AG09319 (cell line): ENCODE data around the gene MKNK1.

Source experiments
- DNase-seq: peaks from one replicate; pipeline ENCODE4 v3.0.0-alpha.2; 2010; ENCODE audit warnings: low read depth; ENCODE audit errors: extremely low read depth
- CTCF ChIP-seq: IDR thresholded peaks from 2 replicates; pipeline ENCODE4 v1.5.1; 2011; ENCODE audit warnings: low read depth, mild to moderate bottlenecking, inconsistent platforms, low read length, moderate library complexity

Gene MKNK1

DNA sequence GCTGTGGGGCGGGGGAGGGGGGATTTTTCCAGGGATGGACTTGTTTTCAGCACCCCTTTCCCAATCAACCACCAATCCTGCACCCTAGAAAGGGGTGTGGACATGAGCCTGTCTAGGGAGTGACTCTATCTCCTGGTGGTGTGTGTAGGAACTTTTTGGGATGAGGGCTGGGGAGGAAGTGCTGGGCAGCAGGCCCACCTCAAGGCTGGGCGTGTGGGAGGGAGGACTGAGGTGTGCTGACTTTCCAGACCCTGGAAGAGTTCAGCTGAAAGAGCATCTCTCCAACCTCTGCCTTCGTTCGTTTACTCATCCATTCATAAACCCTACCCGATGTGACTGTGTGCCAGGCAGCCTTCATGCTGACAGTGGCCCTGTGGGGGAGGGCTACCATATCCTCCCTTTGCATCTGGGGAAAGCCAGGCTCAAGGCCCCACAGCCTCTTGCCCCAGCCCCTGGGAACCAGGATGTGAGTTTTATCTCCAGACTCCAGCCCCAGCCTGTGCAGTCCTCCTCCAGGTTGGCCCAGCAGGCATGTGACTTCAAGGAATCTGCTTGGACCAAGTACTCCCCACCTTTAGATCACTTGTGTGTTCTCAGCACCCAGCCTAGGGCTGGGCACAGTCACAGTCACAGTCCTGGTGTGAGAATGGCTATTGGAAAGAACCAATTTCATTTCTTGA lies 59.4 kb downstream of the MKNK1 start:
- TF ChIP-seq CTCF, result no peak
- no peak for DNase-seq

GRCh38 chr1:46543761-46544560 lies 60.1 kb downstream of the MKNK1 start:
- DNase-seq, result no peak
- TF ChIP-seq CTCF, result no peak

- no peak for DNase-seq
- TF ChIP-seq CTCF, result no peak
Observed at GRCh38 chr1:46543382-46543760, 60.7 kb downstream of the MKNK1 start.

- no peak for DNase-seq
Observed at GRCh38 chr1:46539972-46540371, 64.1 kb downstream of the MKNK1 start.

DNA sequence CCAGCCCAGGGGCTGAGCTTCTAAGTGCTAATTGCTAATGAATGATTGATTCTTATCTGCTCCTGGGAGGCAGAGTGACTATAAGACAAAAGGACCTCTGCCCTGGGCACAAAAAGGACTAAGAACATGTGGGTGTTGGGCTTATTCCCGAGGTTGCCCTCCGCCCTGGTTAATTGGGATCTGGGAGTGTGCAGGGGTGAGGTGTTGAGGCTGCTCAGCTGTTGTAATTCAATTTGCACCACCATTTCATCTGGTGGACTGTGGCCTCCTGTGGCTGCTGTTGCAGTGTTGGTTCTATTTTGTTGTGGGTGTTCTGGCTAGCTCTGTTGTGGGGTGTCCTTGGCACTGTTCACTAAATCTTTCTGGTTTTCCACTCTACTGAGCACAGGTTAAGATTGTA lies 65.9 kb downstream of the MKNK1 start:
- no peak for TF ChIP-seq CTCF
- DNase-seq, result no peak

More at GRCh38 chr1:46539972-46540371, 64.1 kb downstream of the MKNK1 start:
- TF ChIP-seq CTCF, result no peak

- no peak for TF ChIP-seq CTCF
Observed at GRCh38 chr1:46537651-46538050, 66.4 kb downstream of the MKNK1 start.

DNA sequence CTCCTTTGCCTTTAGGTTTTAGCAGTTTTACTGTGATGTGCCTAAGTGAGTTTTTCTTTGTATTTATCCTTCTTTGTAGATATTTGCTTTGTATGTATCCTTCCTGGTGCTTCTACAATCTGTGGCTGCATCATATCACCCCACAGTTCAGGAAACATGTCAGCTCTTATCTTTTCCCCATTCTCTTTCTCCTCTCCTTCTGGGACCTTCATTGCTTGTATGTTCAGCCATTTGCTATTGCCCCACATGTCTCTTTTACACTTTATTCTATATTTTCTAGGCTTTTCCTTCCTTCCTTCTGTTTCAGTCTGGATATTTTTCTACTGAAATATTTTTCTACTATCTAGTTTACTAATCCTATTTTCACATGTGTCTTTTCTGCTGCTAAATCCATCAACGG lies 67.5 kb downstream of the MKNK1 start:
- DNase-seq, result no peak
- TF ChIP-seq CTCF, result no peak

More at GRCh38 chr1:46537651-46538050, 66.4 kb downstream of the MKNK1 start:
- no peak for DNase-seq
